GM12878 (cell line): ENCODE results near the gene ZDHHC7. TPM values are rescaled to one million over a fixed set of nuclear protein-coding genes. Genes with fewer than 3 reads are reported as not detected.

Source experiments
- ATAC-seq: fragments of 200-7000 bp; cut with Tn5 transposase; 3 replicates; pipeline ENCODE4 v1.9.1; 2020; ENCODE audit warnings: mild to moderate bottlenecking, moderate library complexity
- BruUV-seq: library from RNA; stranded (reverse); fragments of 400-500 nt; replicated peaks from 2 replicates; lab custom pipeline; 2021; lab: Mats Ljungman, UMichigan
- CTCF ChIA-PET: fragments of 300-600 bp; sonication (Branson Sonifier 250); formaldehyde crosslinking; extraction: SDS; loops from one replicate; lab custom pipeline; 2021; ENCODE audit warnings: inconsistent platforms; lab: Yijun Ruan, JAX
- POLR2A ChIA-PET: fragments of 350-600 bp; formaldehyde crosslinking; extraction: SDS; loops from one replicate; lab custom pipeline; 2021; ENCODE audit warnings: inconsistent platforms; lab: Charles Lee
- RAD21 ChIA-PET: fragments of 300-600 bp; sonication (Branson Sonifier 250); formaldehyde crosslinking; loops from one replicate; lab custom pipeline; 2023; ENCODE audit warnings: antibody characterized with exemption; ENCODE audit not compliant: unreplicated experiment; lab: Charles Lee
- SMC1A ChIA-PET: fragments of 300-600 bp; sonication (Branson Sonifier 250); formaldehyde crosslinking; loops from one replicate; lab custom pipeline; 2023; ENCODE audit not compliant: unreplicated experiment, uncharacterized antibody; lab: Charles Lee
- DNase-seq: peaks from one replicate; pipeline ENCODE4 v3.0.0-alpha.2; 2011; ENCODE audit warnings: low read depth, low spot score
- FAIRE-seq: peaks from 3 replicates; lab custom pipeline; 2011; peaks lifted over from hg19 to GRCh38; lab: Jason Lieb, UNC
- H2AFZ ChIP-seq: 2 replicates; pipeline ENCODE4 v1.6.0; 2011; ENCODE audit warnings: low read depth, low read length, control low read depth; ENCODE audit not compliant: control insufficient read depth
- H3K27ac ChIP-seq: 2 replicates; pipeline ENCODE4 v1.5.1; 2011; ENCODE audit warnings: control low read depth; ENCODE audit not compliant: control insufficient read depth, insufficient read depth
- H3K27me3 ChIP-seq, 2 experiments: replicated peaks in 1 of 2; 2 replicates each; pipeline versions ENCODE4 v1.6.0 to v1.6.1; 2011; ENCODE audit warnings: low read length in 1 of 2; ENCODE audit not compliant: control insufficient read depth in 2 of 2, insufficient read depth in 2 of 2
- H3K36me3 ChIP-seq, 2 experiments: 2 replicates each; pipeline ENCODE4 v1.5.1; 2011; ENCODE audit warnings: low read length in 1 of 2; ENCODE audit not compliant: control insufficient read depth in 2 of 2, insufficient read depth in 2 of 2
- H3K4me1 ChIP-seq: 2 replicates; pipeline ENCODE4 v1.6.1; 2011; ENCODE audit warnings: mild to moderate bottlenecking, low read length, moderate library complexity, mixed read lengths; ENCODE audit not compliant: control insufficient read depth, insufficient read depth
- H3K4me2 ChIP-seq: 2 replicates; pipeline ENCODE4 v1.6.0; 2011; ENCODE audit warnings: control low read depth; ENCODE audit not compliant: control insufficient read depth, insufficient read depth
- H3K4me3 ChIP-seq: fragments of 200-600 bp; sonication (generic); 2 replicates; pipeline ENCODE4 v1.5.1; 2016
- H3K79me2 ChIP-seq: 2 replicates; pipeline ENCODE4 v1.6.0; 2011; ENCODE audit warnings: low read length; ENCODE audit not compliant: control insufficient read depth, insufficient read depth
- H3K9ac ChIP-seq: 2 replicates; pipeline ENCODE4 v1.8.0; 2011; ENCODE audit warnings: low read length, control low read depth, mixed read lengths; ENCODE audit not compliant: control insufficient read depth, insufficient read depth
- H3K9me3 ChIP-seq: replicated peaks from 3 replicates; pipeline ENCODE4 v1.5.1; 2011; ENCODE audit warnings: mild to moderate bottlenecking, low read length; ENCODE audit not compliant: control insufficient read depth, insufficient read depth
- H4K20me1 ChIP-seq: 2 replicates; pipeline ENCODE4 v1.6.0; 2011; ENCODE audit not compliant: control insufficient read depth, insufficient read depth
- ATF3 ChIP-seq: IDR thresholded peaks from 2 replicates; pipeline ENCODE4 v1.6.1; 2011; ENCODE audit warnings: low read depth, mild to moderate bottlenecking, low read length, moderate library complexity, borderline replicate concordance; ENCODE audit errors: extremely low read depth
- CHD4 ChIP-seq: fragments of 200-600 bp; sonication (generic); IDR thresholded peaks from 2 replicates; pipeline ENCODE4 v1.6.1; 2016; ENCODE audit warnings: mild to moderate bottlenecking
- ELK1 ChIP-seq: IDR thresholded peaks from 2 replicates; pipeline ENCODE4 v1.6.1; 2012; ENCODE audit warnings: low read depth, low read length, improper control_type of control experiment
- HCFC1 ChIP-seq: fragments of 150-350 bp; IDR thresholded peaks from 2 replicates; pipeline ENCODE4 v1.6.1; 2014; ENCODE audit warnings: low read length
- IKZF1 ChIP-seq: fragments of 450-650 bp; conservative IDR thresholded peaks from 2 replicates; pipeline ENCODE4 v1.6.1; 2017; ENCODE audit warnings: antibody characterized with exemption, mild to moderate bottlenecking
- MYC ChIP-seq: IDR thresholded peaks from 2 replicates; pipeline ENCODE4 v1.6.1; 2011; ENCODE audit warnings: mild to moderate bottlenecking, low read length, moderate library complexity, inconsistent platforms; ENCODE audit not compliant: insufficient read depth, insufficient replicate concordance, insufficient read length, severe bottlenecking
- NFXL1 ChIP-seq: fragments of 450-650 bp; IDR thresholded peaks from 2 replicates; pipeline ENCODE4 v1.6.1; 2017; ENCODE audit warnings: antibody characterized with exemption, mild to moderate bottlenecking, borderline replicate concordance
- NR2F1 ChIP-seq: fragments of 450-650 bp; conservative IDR thresholded peaks from 2 replicates; pipeline ENCODE4 v1.6.1; 2017; ENCODE audit warnings: mild to moderate bottlenecking
- PAX8 ChIP-seq: fragments of 450-650 bp; IDR thresholded peaks from 2 replicates; pipeline ENCODE4 v1.6.1; 2017; ENCODE audit warnings: mild to moderate bottlenecking, moderate library complexity
- PBX3 ChIP-seq: IDR thresholded peaks from 2 replicates; pipeline ENCODE4 v1.6.1; 2011; ENCODE audit warnings: mild to moderate bottlenecking, low read depth, low read length, moderate library complexity; ENCODE audit not compliant: insufficient replicate concordance
- RAD51 ChIP-seq: fragments of 450-650 bp; IDR thresholded peaks from 2 replicates; pipeline ENCODE4 v1.6.1; 2016; ENCODE audit warnings: moderate library complexity, mild to moderate bottlenecking, inconsistent platforms
- RELB ChIP-seq: fragments of 450-650 bp; IDR thresholded peaks from 2 replicates; pipeline ENCODE4 v1.6.1; 2017; ENCODE audit warnings: low read depth, mild to moderate bottlenecking, moderate library complexity
- SMC3 ChIP-seq: IDR thresholded peaks from 2 replicates; pipeline ENCODE4 v1.6.1; 2011; ENCODE audit warnings: low read length, improper control_type of control experiment, borderline replicate concordance
- SRF ChIP-seq, 2 experiments: IDR thresholded peaks; 2 replicates each; pipeline ENCODE4 v1.6.1; 2011; ENCODE audit warnings: low read depth in 2 of 2, low read length in 2 of 2, mild to moderate bottlenecking in 1 of 2, moderate library complexity in 1 of 2
- STAT3 ChIP-seq: IDR thresholded peaks from 2 replicates; pipeline ENCODE4 v1.6.1; 2011; ENCODE audit warnings: low read depth, low read length, improper control_type of control experiment
- TCF7 ChIP-seq: IDR thresholded peaks from 2 replicates; pipeline ENCODE4 v1.6.1; 2014; ENCODE audit warnings: antibody characterized with exemption, borderline replicate concordance
- ZBTB4 ChIP-seq: fragments of 450-650 bp; formaldehyde crosslinking; IDR thresholded peaks from 2 replicates; pipeline ENCODE4 v1.4.0; 2022; ENCODE audit warnings: mild to moderate bottlenecking, moderate library complexity
- ZNF207 ChIP-seq: fragments of 450-650 bp; IDR thresholded peaks from 2 replicates; pipeline ENCODE4 v1.6.1; 2014; ENCODE audit warnings: antibody characterized with exemption, mild to moderate bottlenecking, borderline replicate concordance
- WGBS: methylation state at CpG from one replicate; pipeline ENCODE4 v1.1.6; 2016; ENCODE audit warnings: low lambda C conversion rate; ENCODE audit not compliant: insufficient replicate concordance, insufficient coverage; ENCODE audit errors: missing lambda C conversion rate; 5-methylcytosine and 5-hydroxymethylcytosine counted together
- in situ Hi-C: fragments of 300-500 bp; cut with MboI; formaldehyde crosslinking; loops from 9 replicates; pipeline ENCODE4 v1.14.3; 2018; ENCODE audit warnings: mixed read lengths
- intact Hi-C: fragments of 100-400 bp; cut with micrococcal nuclease; formaldehyde crosslinking; loops from one replicate; pipeline ENCODE4 v1.14.2; 2022; ENCODE audit not compliant: unreplicated experiment
- polyA plus RNA-seq, 11 experiments: library from polyadenylated mRNA; depleted of rRNA in 4 of 11; unstranded in 6 of 11; stranded (reverse) in 5 of 11; fragments of >200 nt; fragmentation: Nextera tagmentation in 4 of 11; fragmentation: Illumina TruSeq in 1 of 11; extraction: Ambion mirVana in 4 of 11; extraction: Trizol in 1 of 11; gene quantifications; 1 replicate in 1 of 11; 2 replicates in 10 of 11; pipeline versions ENCODE4 v1.2.1 to v1.2.3, GENCODE V29; 2011 to 2016; ENCODE audit warnings: inconsistent platforms in 2 of 11, missing spikeins in 2 of 11, low read depth in 1 of 11
- total RNA-seq, 4 experiments: library from RNA; depleted of rRNA in 3 of 4; stranded (reverse); fragments of >200 nt in 3 of 4; fragmentation: Illumina TruSeq in 1 of 4; extraction: Trizol in 1 of 4; gene quantifications; 2 replicates each; pipeline versions ENCODE4 v1.2.1 to v1.2.3, GENCODE V29; 2013 to 2021

ZDHHC7 gene
- total and polyA plus RNA-seq, 10 of the 15 experiments (the other 5 are each of a cell fraction or from before 2014, with no cell fraction given) = 0.87 to 26.0 (median 20.0) TPM

- Histone ChIP-seq H3K27me3 (no peaks in the 10 kb centered on the region), H4K20me1 (no peaks in the 10 kb centered on the region), H3K27ac (no peak overlapping the region), H3K4me2 (peak overlapping the region; percentile 100; the same call in 1 of the 2 replicates), H3K79me2 (no peaks in the 10 kb centered on the region; the same call in 1 of the 2 replicates), H3K4me1 (peaks cover 20% of the 10 kb centered on the region), H3K9me3 (no peaks in the 10 kb centered on the region), H3K36me3 (no peaks in the 10 kb centered on the region), H3K4me3 (peak overlapping the region; percentile 82; the same call in 1 of the 2 replicates), H3K9ac (no peak overlapping the region), H2AFZ (no peak overlapping the region)
- no peak for DNase-seq
- no peak for ATAC-seq
- in situ Hi-C loops (no loop called here), intact Hi-C loops (loop anchor here (2.0 to 5.0 kb wide), 2 partner anchors 25 to 57 kb away; no protein-coding TSS in a partner anchor)
- SMC1A ChIA-PET = interaction anchor here (1.0 kb wide), 1 partner anchor 57 kb away, joined by 3 read pairs; no protein-coding TSS in a partner anchor
- 69% methylated on average over 16 of the region's 16 CpGs for WGBS
- POLR2A ChIA-PET = no interaction called here
- RAD21 ChIA-PET = no interaction called here
- no peak for FAIRE-seq
- BruUV-seq = no TSS peak
- CTCF ChIA-PET = interaction anchor here (1.1 kb wide), 1 partner anchor 57 kb away, joined by 4 read pairs; no protein-coding TSS in a partner anchor
- TF ChIP-seq ZNF207 (no peak), NFXL1 (no peak), HCFC1 (no peak), IKZF1 (no peak), TCF7 (no peak), RAD51 (no peak), SMC3 (no peak), ATF3 (no peak), CHD4 (no peak), SRF (IDR thresholded peaks at IDR 0.05; ENCODE audit: low read depth in 2 of 2, low read length in 2 of 2) (no peak), STAT3 (no peak), ZBTB4 (CRISPR knock-in tag) (no peak), NR2F1 (no peak), PBX3 (no peak), MYC (no peak), RELB (no peak), PAX8 (no peak), ELK1 (no peak)
These were observed 18.7 kb upstream of the ZDHHC7 start for GRCh38 chr16:85029981-85030401.
